BLaER1 treated with 17β-estradiol and CSF1 and Interleukin-3, amounts not matched to agents 10 nM and 100 nM (cell line): ENCODE measurements around the gene MRNIP.

ENCODE experiments used
- H3K27ac ChIP-seq, 11 experiments: shearing (Covaris generic); formaldehyde crosslinking; 2 replicates each; pipeline ENCODE4 v1.8.1; 2022
- H3K27me3 ChIP-seq, 11 experiments: shearing (Covaris generic); formaldehyde crosslinking; 2 replicates each; pipeline ENCODE4 v1.8.1; 2022
- H3K36me3 ChIP-seq, 11 experiments: shearing (Covaris generic); formaldehyde crosslinking; 2 replicates each; pipeline ENCODE4 v1.8.1; 2022
- H3K4me1 ChIP-seq, 10 experiments: shearing (Covaris generic); formaldehyde crosslinking; 2 replicates each; pipeline ENCODE4 v1.8.1; 2022
- H3K4me2 ChIP-seq, 11 experiments: shearing (Covaris generic); formaldehyde crosslinking; 2 replicates each; pipeline ENCODE4 v1.8.1; 2022
- H3K4me3 ChIP-seq, 10 experiments: shearing (Covaris generic); formaldehyde crosslinking; 2 replicates each; pipeline ENCODE4 v1.8.1; 2022
- H3K9ac ChIP-seq, 11 experiments: shearing (Covaris generic); formaldehyde crosslinking; 2 replicates each; pipeline ENCODE4 v1.8.1; 2022
- H3K9me3 ChIP-seq, 11 experiments: shearing (Covaris generic); formaldehyde crosslinking; replicated peaks in 1 of 11; 2 replicates each; pipeline ENCODE4 v1.8.1; 2022
- H4K20me1 ChIP-seq, 11 experiments: shearing (Covaris generic); formaldehyde crosslinking; 2 replicates each; pipeline ENCODE4 v1.8.1; 2022
- Cebpa-rat ChIP-seq, 11 experiments: shearing (Covaris generic); IDR thresholded peaks; 2 replicates each; pipeline ENCODE4 v1.8.1; 2022

MRNIP gene

GRCh38 chr5:179788193-179788854 lies 70.3 kb downstream of the MRNIP start:
- Histone ChIP-seq H3K9ac (no peak overlapping the region), H3K4me2 (peak overlapping the region in 7 of 11 experiments; percentile 11 to 55 (median 29); a peak in 10 of 22 replicates)
- no peak for TF ChIP-seq Cebpa-rat (IDR thresholded peaks at IDR 0.05)

More at GRCh38 chr5:179788193-179788854, 70.3 kb downstream of the MRNIP start:
- Histone ChIP-seq H3K36me3 (no peaks in the 10 kb centered on the region), H3K4me1 (peaks cover 42 to 58% (median 56%) of the 10 kb centered on the region in 10 experiments), H3K27me3 (no peaks in the 10 kb centered on the region), H3K27ac (no peak overlapping the region), H3K4me3 (no peak overlapping the region), H4K20me1 (peaks cover 0 to 28% (median 0%) of the 10 kb centered on the region in 11 experiments; a peak in 5 of 22 replicates), H3K9me3 (peaks cover 0 to 6% (median 0%) of the 10 kb centered on the region in 11 experiments; a peak in 4 of 22 replicates)
